ENCODE measurements around the gene CARS2.
"Not testable (repeated sequence)": the region's sequence is repeated elsewhere in the genome, so short reads cannot be mapped to it uniquely, and the experiment has no call there.

CARS2 gene

GRCh38 chr13:110637275-110637674 is 68.6 kb downstream of the CARS2 start:
- DNase-seq (ENCODE audit: low spot score), result no peak

GRCh38 chr13:110636701-110637201 is 69.2 kb downstream of the CARS2 start:
- DNase-seq (ENCODE audit: low spot score), result no peak

- DNase-seq (ENCODE audit: low spot score), result no peak
Measured at GRCh38 chr13:110636053-110636475, 69.9 kb downstream of the CARS2 start.

- DNase-seq (ENCODE audit: low spot score), result no peak
Measured at GRCh38 chr13:110635405-110636002, 70.4 kb downstream of the CARS2 start.

- peak; percentile 69 for DNase-seq (ENCODE audit: low spot score)
Measured at GRCh38 chr13:110634558-110634957, 71.4 kb downstream of the CARS2 start.

GRCh38 chr13:110633776-110634175 is 72.1 kb downstream of the CARS2 start:
- no peak for DNase-seq (ENCODE audit: low spot score)

- DNase-seq (ENCODE audit: low spot score), result not testable (repeated sequence)
Measured at GRCh38 chr13:110632255-110632654, 73.7 kb downstream of the CARS2 start.

- no peak for DNase-seq (ENCODE audit: low spot score)
Measured at GRCh38 chr13:110630566-110631119, 75.3 kb downstream of the CARS2 start.

- DNase-seq (ENCODE audit: low spot score), result no peak
Measured at GRCh38 chr13:110629735-110630134, 76.2 kb downstream of the CARS2 start.

GRCh38 chr13:110628952-110629701 is 76.8 kb downstream of the CARS2 start:
- no peak for DNase-seq (ENCODE audit: low spot score)

- DNase-seq (ENCODE audit: low spot score), result peak; percentile 89
Measured at GRCh38 chr13:110628477-110628793, 77.5 kb downstream of the CARS2 start.

- DNase-seq (ENCODE audit: low spot score), result no peak
Measured at GRCh38 chr13:110627761-110628476, 78.0 kb downstream of the CARS2 start.

GRCh38 chr13:110627351-110627750 is 78.6 kb downstream of the CARS2 start:
- DNase-seq (ENCODE audit: low spot score), result no peak

GRCh38 chr13:110626521-110626920 is 79.4 kb downstream of the CARS2 start:
- no peak for DNase-seq (ENCODE audit: low spot score)

GRCh38 chr13:110625771-110626321 is 80.1 kb downstream of the CARS2 start:
- no peak for DNase-seq (ENCODE audit: low spot score)

- no peak for DNase-seq (ENCODE audit: low spot score)
Measured at GRCh38 chr13:110624766-110625756, 80.9 kb downstream of the CARS2 start.

GRCh38 chr13:110620596-110620995 is 85.3 kb downstream of the CARS2 start:
- no peak for DNase-seq (ENCODE audit: low spot score)

GRCh38 chr13:110618780-110619179 is 87.1 kb downstream of the CARS2 start:
- no peak for DNase-seq (ENCODE audit: low spot score)

GRCh38 chr13:110618167-110618566 is 87.7 kb downstream of the CARS2 start:
- no peak for DNase-seq (ENCODE audit: low spot score)

- no peak for DNase-seq (ENCODE audit: low spot score)
Measured at GRCh38 chr13:110617321-110618072, 88.4 kb downstream of the CARS2 start.

All from hepatic stellate cell (primary cell).